ENCODE measurements around the gene WDR86. TPM values are rescaled to one million over a fixed set of nuclear protein-coding genes. Genes with fewer than 3 reads are reported as not detected.

Gene WDR86
- total and polyA plus RNA-seq, 2 of the 8 experiments (the other 6 are each of a cell fraction or from before 2014, with no cell fraction given) = 12.7 to 15.8 TPM

DNA sequence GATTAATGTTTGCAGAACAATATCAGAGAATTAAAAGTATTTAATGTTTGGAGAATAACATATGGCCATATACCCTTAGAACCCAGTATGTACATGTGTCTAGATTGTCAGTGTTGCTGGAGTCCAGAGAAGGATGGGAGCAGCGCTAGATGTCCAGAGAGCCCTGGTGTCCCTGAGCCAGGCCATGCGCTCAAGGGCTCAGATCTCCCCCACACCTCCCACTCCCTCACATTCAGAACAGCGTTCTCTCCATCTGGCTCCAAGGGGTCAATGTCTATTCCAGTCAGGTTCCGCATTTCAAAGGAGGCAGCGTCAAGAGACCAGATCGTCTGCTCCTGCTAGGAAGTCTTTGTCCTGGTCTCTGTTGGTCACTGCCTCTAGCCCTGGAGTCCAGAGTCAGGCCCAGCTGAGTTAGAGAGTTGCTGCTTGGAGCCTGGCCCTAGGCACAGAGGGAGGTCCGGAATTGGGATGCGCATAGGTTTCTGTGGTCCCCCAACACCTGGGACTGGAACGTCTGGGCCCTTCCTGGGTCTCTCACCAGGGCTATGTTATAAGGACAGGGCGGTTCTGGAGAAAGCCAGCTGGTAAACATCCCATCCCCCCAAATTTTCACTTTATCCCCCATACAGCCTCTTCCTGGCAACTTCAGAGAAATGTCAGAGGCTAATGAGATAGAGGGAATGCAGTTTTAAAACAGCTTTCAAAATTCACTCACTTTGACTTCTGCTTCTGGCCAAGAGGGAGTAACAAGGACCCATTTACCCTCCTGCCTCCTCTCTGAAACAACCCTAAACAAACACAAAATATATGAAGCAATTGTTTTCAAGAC is 6.5 kb upstream of the WDR86 start:
- ChIA-PET CTCF (ENCODE audit: partially characterized antibody) (interaction anchor here (1.2 to 1.9 kb wide), 6 partner anchors 10 to 172 kb away, joined by 3 to 6 read pairs (median 4); no protein-coding TSS in a partner anchor), POLR2A (ENCODE audit: partially characterized antibody) (interaction anchor here (1.2 to 1.7 kb wide), 4 partner anchors 10 to 32 kb away, joined by 3 to 5 read pairs (median 4); no protein-coding TSS in a partner anchor)
- H3K23me2 ChIP-seq (ENCODE audit: low read depth, low read length) = no peaks in the 10 kb centered on the region
- H3K9me3 ChIP-seq (ENCODE audit: insufficient read depth in 2 of 2, low read depth in 1 of 2, low read length in 1 of 2) = peaks cover 0 to 3% of the 10 kb centered on the region in 2 experiments; a peak in 1 of 4 replicates
- H3K4ac ChIP-seq (replicated peaks; ENCODE audit: insufficient read length, low read depth, low read length) = no peak overlapping the region
- no peaks in the 10 kb centered on the region for H3K79me1 ChIP-seq (ENCODE audit: low read depth, low read length)
- H3K4me1 ChIP-seq (replicated peaks in 1 of 4; ENCODE audit: control insufficient read depth in 3 of 4, insufficient read depth in 4 of 4, low read length in 3 of 4) = peaks cover 0 to 10% (median 4%) of the 10 kb centered on the region in 4 experiments; a peak in 6 of 7 replicates
- no peak overlapping the region for H2BK120ac ChIP-seq (replicated peaks; ENCODE audit: low read depth, low read length)
- H4K5ac ChIP-seq (ENCODE audit: insufficient read length, low read depth, low read length) = no peak overlapping the region
- H2AK5ac ChIP-seq (ENCODE audit: low read depth, low read length) = no peak overlapping the region
- no peak overlapping the region for H3K14ac ChIP-seq (ENCODE audit: insufficient read length)
- no peaks in the 10 kb centered on the region for H3K79me2 ChIP-seq (ENCODE audit: control insufficient read depth in 1 of 2, insufficient read depth in 2 of 2, low read length in 2 of 2)
- H2BK15ac ChIP-seq (ENCODE audit: low read length) = no peak overlapping the region
- DNase-seq (ENCODE audit: low read depth in 1 of 2, low spot score in 2 of 2) (no peak), FAIRE-seq (peak; percentile 76)
- no peak overlapping the region for H2BK20ac ChIP-seq (ENCODE audit: low read length)
- peaks cover 0 to 21% (median 13%) of the 10 kb centered on the region in 4 experiments; a peak in 6 of 7 replicates for H3K27me3 ChIP-seq (replicated peaks in 1 of 4; ENCODE audit: control insufficient read depth in 3 of 4, extremely low read depth in 1 of 4, insufficient read depth in 3 of 4, low read length in 3 of 4)
- H2AFZ ChIP-seq (ENCODE audit: low read length) = no peak overlapping the region
- no peak overlapping the region for H4K8ac ChIP-seq (ENCODE audit: extremely low read depth, insufficient read depth, low read length)
- H3K4me2 ChIP-seq (ENCODE audit: insufficient read depth in 1 of 2, low read depth in 2 of 2, low read length in 2 of 2) = peak overlapping the region; percentile 6 to 17; a peak in 1 of 4 replicates
- no peak overlapping the region for H3K23ac ChIP-seq (ENCODE audit: insufficient read length)
- no peak overlapping the region for H3K4me3 ChIP-seq (ENCODE audit: extremely low read depth in 1 of 4, insufficient read depth in 2 of 4, low read depth in 3 of 4, low read length in 4 of 4)
- no peak overlapping the region for H3K56ac ChIP-seq (replicated peaks; ENCODE audit: insufficient read length, low read depth, low read length)
- no peaks in the 10 kb centered on the region for H4K20me1 ChIP-seq (replicated peaks in 1 of 2; ENCODE audit: control insufficient read depth in 1 of 2, insufficient read depth in 2 of 2, low read length in 2 of 2)
- H2BK12ac ChIP-seq (ENCODE audit: low read depth, low read length) = no peak overlapping the region
- H4K91ac ChIP-seq (replicated peaks; ENCODE audit: insufficient read length, low read length) = no peak overlapping the region
- H3K9ac ChIP-seq (replicated peaks in 1 of 4; ENCODE audit: extremely low read depth in 1 of 4, low read depth in 3 of 4, low read length in 3 of 4) = no peak overlapping the region
- H2BK5ac ChIP-seq (ENCODE audit: low read depth, low read length) = no peak overlapping the region
- peak overlapping the region; percentile 41; the same call in 1 of the 2 replicates for H3K18ac ChIP-seq (ENCODE audit: extremely low read depth, low read length)
- no peaks in the 10 kb centered on the region for H3K36me3 ChIP-seq (ENCODE audit: control insufficient read depth in 2 of 4, insufficient read depth in 4 of 4, low read length in 3 of 4)
- WGBS, 2 experiments (ENCODE audit: extremely low coverage in 1 of 2, insufficient coverage in 1 of 2, insufficient read length in 1 of 2, insufficient replicate concordance in 2 of 2, low coverage in 1 of 2, low lambda C conversion rate in 2 of 2, missing lambda C conversion rate in 1 of 2) = 40% methylated on average over 10 of the region's 10 CpGs; no CpG with 5 or more reads in 1 of the 2 experiments
- H3K27ac ChIP-seq (ENCODE audit: low read depth, low read length) = no peak overlapping the region
- no peak for TF ChIP-seq KDM5A (IDR thresholded peaks at IDR 0.05; ENCODE audit: low read length)
- no peak for TF ChIP-seq BRCA1 (IDR thresholded peaks at IDR 0.05; ENCODE audit: low read depth, low read length)
- TF ChIP-seq TCF12 (IDR thresholded peaks at IDR 0.05; ENCODE audit: low read depth, low read length) = peak; percentile 96
- TF ChIP-seq, protein P1, sequence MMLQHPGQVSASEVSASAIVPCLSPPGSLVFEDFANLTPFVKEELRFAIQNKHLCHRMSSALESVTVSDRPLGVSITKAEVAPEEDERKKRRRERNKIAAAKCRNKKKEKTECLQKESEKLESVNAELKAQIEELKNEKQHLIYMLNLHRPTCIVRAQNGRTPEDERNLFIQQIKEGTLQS (IDR thresholded peaks at IDR 0.05; ENCODE audit: insufficient read depth, low read depth, low read length) = no peak
- no peak for TF ChIP-seq JUN (IDR thresholded peaks at IDR 0.05; ENCODE audit: low read depth, low read length)
- no peak for TF ChIP-seq ASH2L (IDR thresholded peaks at IDR 0.05; ENCODE audit: low read length)
- peak; percentile 57 for TF ChIP-seq CTBP2 (IDR thresholded peaks at IDR 0.05; ENCODE audit: borderline replicate concordance, insufficient read depth, insufficient read length, low read length)
- TF ChIP-seq SP4 (IDR thresholded peaks at IDR 0.05; ENCODE audit: low read length) = no peak
- no peak for TF ChIP-seq SRF (IDR thresholded peaks at IDR 0.05; ENCODE audit: low read depth, low read length)
- no peak for TF ChIP-seq BCL11A (IDR thresholded peaks at IDR 0.05; ENCODE audit: low read depth in 2 of 2, low read length in 2 of 2)
- TF ChIP-seq RXRA (IDR thresholded peaks at IDR 0.05; ENCODE audit: insufficient read depth, low read depth, low read length) = 0 out of 2 replicates have a peak, but pooled peaks have one; percentile 60
- TF ChIP-seq RBBP5 (IDR thresholded peaks at IDR 0.05; ENCODE audit: borderline replicate concordance, low read depth, low read length) = no peak
